Ishikawa (cell line): Measurements from ENCODE around the gene LNX2.

ENCODE experiments used
- CEBPB ChIP-seq: IDR thresholded peaks from 2 replicates; pipeline ENCODE4 v1.6.1; 2012
- CREB1 ChIP-seq: IDR thresholded peaks from 2 replicates; pipeline ENCODE4 v1.6.1; 2012; ENCODE audit warnings: low read depth
- EGR1 ChIP-seq: IDR thresholded peaks from 2 replicates; pipeline ENCODE4 v1.6.1; 2012
- EP300 ChIP-seq: IDR thresholded peaks from 2 replicates; pipeline ENCODE4 v1.6.1; 2012; ENCODE audit warnings: borderline replicate concordance
- FOXM1 ChIP-seq: IDR thresholded peaks from 2 replicates; pipeline ENCODE4 v1.6.1; 2012; ENCODE audit warnings: low read depth, borderline replicate concordance
- MAX ChIP-seq: IDR thresholded peaks from 2 replicates; pipeline ENCODE4 v1.6.1; 2012
- REST ChIP-seq: IDR thresholded peaks from 2 replicates; pipeline ENCODE4 v1.6.1; 2012; ENCODE audit warnings: low read depth, mild to moderate bottlenecking
- TAF1 ChIP-seq: IDR thresholded peaks from 2 replicates; pipeline ENCODE4 v1.6.1; 2012; ENCODE audit warnings: low read depth, mild to moderate bottlenecking
- TEAD4 ChIP-seq: IDR thresholded peaks from 2 replicates; pipeline ENCODE4 v1.6.1; 2012
- YY1 ChIP-seq: IDR thresholded peaks from 2 replicates; pipeline ENCODE4 v1.6.1; 2012; ENCODE audit warnings: low read depth
- ZBTB7A ChIP-seq: IDR thresholded peaks from 2 replicates; pipeline ENCODE4 v1.6.1; 2012; ENCODE audit warnings: low read depth

GRCh38 chr13:27654059-27654458, 33.7 kb upstream of the LNX2 start:
- TF ChIP-seq MAX (no peak), CREB1 (no peak), TEAD4 (no peak), TAF1 (no peak), ZBTB7A (no peak), CEBPB (no peak), FOXM1 (no peak), EP300 (no peak), YY1 (no peak), REST (no peak), EGR1 (no peak)
